Glomerular visceral epithelial cell (primary cell): ENCODE results near the gene ZSWIM6.

Experiments
- DNase-seq: peaks from one replicate; pipeline ENCODE4 v3.0.0-alpha.2; 2016; ENCODE audit errors: extremely low spot score

Gene ZSWIM6

DNA sequence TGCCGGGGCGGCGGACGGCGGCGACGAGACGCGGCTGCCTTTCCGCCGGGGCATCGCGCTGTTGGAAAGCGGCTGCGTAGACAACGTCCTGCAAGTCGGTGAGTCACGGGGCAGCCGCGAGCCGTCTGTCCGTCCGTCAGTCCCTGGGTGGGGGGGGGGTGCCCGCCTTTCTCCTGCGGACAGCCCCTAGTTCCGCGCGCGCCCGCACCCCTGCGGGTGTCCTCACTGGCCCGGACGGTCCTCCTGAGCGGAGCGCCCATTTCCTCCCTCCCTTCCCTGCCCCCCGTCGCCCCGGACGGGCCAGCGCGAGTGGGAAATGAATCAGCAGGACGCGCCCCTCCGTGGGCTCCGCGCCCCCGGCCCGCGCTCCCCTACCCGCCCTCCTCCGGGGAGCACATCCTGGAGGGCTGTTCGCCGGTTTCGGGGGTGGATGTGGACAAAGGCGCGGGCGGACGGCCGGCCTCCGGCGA is 828 bp downstream of the ZSWIM6 start:
- DNase-seq = peak; percentile 74

DNA sequence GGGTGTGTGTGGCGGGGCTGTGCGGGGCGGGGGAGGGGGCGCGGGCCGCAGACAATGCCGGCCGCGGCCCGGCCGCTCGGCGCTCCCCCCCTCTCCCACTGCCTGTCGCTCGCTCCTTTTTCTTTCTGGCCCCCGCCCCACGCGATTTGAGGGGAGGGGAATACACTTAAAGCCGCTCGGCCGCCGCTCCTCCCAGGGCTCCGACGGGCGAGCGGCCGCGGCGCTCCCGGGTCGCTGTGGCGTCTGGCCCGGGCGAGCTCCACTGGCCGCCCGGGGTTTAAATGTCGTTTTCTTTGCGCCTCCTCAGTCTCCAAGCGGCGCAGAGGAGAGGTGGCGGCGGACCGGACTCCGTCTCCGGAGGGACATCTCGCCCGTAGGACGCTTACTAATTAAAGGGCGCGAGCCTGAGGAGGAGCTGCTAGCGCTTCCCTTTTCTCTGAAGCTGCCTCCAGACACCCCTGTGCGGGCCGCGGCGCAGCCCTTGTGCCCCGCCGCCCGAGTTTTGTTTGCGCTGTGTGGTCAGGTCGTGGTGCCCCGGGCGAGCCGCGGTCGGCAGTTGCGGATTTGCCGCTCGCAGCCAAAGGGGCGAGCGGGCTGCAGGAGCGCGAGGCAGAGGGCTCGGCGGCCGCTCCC is 1.4 kb downstream of the ZSWIM6 start:
- DNase-seq = peak; percentile 39

- no peak for DNase-seq
These were observed 2.2 kb downstream of the ZSWIM6 start for GRCh38 chr5:61333954-61334867.

- peak; percentile 55 for DNase-seq
These were observed 3.0 kb downstream of the ZSWIM6 start for GRCh38 chr5:61334868-61335615.

DNA sequence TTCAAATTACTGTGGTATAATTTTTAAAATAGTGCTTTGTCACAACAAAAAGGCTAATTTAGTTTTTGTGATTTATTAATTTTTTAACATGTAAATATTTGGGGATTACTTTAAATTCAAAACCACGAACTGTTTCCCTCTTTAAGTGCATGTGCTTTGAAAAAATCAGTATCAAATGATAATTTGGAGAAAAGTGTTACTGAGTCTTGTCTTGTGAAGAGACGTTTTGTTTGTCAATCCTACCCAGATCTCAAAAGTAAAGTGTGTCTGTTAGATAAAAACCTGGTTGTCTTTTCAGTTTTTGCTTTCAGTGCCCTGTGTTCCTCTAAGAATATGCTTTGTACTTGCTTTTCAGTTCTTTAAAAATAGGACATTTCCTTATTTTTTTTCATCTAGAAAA is 7.7 kb downstream of the ZSWIM6 start:
- no peak for DNase-seq

- no peak for DNase-seq
These were observed 8.8 kb downstream of the ZSWIM6 start for GRCh38 chr5:61340775-61341361.

DNA sequence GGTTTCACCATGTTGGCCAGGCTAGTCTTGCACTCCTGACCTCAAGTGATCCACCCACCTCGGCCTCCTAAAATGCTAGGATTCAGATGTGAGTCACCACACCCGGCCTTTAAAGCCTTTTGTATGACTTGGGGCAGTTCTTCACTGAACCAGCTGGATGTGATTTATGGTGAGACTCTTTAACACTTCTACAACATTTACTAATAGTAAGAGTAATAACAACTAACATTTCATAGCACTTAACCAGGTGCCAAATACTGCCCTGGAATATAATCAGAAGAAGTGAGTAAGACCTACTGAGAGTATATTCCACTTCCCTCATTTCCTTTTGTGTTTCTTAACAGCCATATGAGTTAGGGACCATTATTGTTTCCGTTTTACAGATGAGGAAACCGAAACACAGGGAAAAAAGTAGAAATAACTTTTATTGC is 10.0 kb downstream of the ZSWIM6 start:
- DNase-seq = peak; percentile 51

- DNase-seq = no peak
These were observed 12.3 kb downstream of the ZSWIM6 start for GRCh38 chr5:61344187-61344944.

DNA sequence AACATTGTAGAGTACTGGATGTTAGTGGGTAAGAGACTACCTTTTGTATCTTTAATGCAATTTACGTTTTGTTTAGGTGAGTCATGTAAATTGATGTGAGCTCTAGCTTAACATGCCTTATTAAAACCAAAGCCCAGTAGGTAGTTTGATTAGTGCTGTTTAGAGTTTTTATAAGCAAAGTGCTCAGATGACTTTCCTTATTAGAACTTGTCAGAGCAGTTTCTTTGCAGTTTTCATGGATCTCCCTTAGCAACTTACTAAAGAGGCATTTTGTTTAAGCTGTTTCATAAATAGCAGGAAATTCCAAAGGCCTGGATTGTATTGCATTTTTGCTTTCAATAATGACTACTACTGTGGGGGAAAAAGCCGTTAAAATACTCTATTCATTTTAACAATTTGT is 14.5 kb downstream of the ZSWIM6 start:
- DNase-seq = no peak

DNA sequence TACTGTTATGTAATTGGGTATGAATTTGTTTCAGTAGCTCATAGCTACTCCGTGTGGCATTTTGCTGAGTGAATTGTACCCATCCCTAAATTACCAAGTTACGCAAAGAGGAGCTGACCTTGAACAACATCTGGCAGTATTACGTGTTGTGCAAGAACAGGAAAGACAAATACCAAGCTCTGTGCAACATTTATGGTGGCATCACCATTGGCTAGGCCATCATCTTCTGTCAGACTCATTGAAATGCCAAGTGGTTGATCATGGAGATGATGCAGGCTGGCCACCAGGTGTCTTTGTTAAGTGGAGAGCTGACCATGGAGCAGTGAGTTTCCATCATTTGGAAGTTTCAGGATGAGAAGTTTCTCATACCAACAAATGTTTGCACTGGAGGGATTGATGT is 15.0 kb downstream of the ZSWIM6 start:
- no peak for DNase-seq

GRCh38 chr5:61348447-61348846 is 16.4 kb downstream of the ZSWIM6 start:
- no peak for DNase-seq

DNA sequence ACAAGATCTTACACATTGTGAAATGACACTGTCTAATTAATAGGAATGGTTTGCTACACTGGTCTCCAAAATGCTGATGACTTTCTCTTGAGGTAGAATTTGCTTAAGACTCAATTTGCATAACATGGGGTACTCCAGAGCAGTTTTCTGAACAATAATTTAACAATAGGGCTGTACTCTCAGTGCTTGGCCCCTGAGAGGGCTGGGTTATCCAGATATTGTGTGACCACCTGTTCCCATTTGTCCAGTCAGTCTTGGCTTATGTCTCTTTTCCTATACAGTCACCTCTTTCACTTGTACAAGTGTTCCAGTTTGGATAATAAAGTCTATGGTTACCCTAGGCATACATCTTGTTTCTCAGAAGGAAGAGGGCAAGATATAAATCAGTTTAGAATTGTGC is 17.9 kb downstream of the ZSWIM6 start:
- no peak for DNase-seq

GRCh38 chr5:61350535-61350934 is 18.5 kb downstream of the ZSWIM6 start:
- no peak for DNase-seq

GRCh38 chr5:61351733-61352132 is 19.7 kb downstream of the ZSWIM6 start:
- no peak for DNase-seq

DNA sequence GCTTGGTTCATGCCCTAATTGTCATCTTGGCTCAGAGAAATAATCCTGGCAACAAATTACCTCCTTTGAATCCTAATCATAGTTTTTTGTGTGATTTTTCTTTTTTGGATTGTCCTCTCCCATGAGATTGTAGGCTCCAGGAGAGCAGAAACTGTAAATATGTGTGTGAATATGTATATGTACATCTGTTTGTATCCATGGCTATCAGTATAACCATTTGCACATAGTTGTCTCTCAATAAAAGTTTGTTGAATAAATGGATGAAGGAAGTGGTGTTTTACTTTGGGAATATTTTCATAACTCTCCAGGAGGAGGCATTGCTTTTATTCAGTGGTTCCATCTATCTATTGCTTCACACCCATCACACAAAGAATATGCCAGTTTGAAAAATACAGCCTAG is 20.1 kb downstream of the ZSWIM6 start:
- DNase-seq = no peak

- DNase-seq = no peak
These were observed 20.6 kb downstream of the ZSWIM6 start for GRCh38 chr5:61352612-61353156.

- DNase-seq = no peak
These were observed 21.2 kb downstream of the ZSWIM6 start for GRCh38 chr5:61353293-61353692.

GRCh38 chr5:61354199-61354598 is 22.1 kb downstream of the ZSWIM6 start:
- DNase-seq = no peak

DNA sequence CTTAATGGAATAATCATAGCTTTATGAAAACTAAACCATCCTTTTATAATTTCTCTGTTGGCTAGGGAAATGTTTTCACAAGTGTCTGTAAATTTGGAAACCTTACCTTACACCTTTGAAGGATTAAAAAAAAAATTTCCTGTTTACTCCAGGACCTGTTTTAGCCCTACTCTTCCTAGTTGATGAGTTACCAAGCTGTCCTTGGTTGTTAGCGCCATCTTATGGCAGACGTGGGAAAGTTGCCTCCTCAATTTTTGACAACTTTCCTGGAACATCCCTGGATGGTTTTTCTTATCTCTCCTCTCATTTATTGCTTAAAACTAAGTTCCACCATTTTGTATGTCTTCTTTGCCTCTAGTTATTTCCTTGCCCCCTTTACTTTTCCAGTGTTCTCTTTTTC is 25.7 kb downstream of the ZSWIM6 start:
- no peak for DNase-seq

DNA sequence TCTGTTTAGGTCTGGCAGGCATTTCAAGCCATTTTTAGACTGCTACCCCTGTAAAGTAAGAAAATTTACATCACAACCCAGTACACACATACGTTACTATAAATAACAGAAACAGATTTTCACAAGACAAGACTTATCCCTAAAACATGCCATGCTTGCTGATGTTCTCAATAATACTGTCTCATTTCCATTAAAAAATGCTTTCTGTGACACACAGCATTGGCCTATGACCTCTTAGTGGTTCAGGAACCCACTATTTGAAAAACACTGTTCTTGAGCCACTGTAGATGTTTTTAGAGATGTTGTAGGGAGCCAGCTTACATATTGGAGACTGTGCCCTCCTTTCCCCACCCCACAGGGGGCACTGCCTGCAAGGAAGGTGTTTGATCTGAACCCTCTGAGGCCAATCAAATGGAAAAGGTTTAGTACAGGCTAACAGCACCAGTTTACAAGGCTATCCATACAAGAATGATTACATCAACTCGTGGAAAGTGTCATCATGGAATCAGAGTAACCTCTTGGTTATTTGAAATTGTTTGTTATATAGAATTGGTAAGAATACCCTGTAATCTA is 30.8 kb downstream of the ZSWIM6 start:
- no peak for DNase-seq
